HPDE6-E6E7 (cell line): Measurements from ENCODE around the gene STK38.
"Not testable (repeated sequence)": the region's sequence is repeated elsewhere in the genome, so short reads cannot be mapped to it uniquely, and the experiment has no call there.

Experiments
- DNase-seq: peaks from one replicate; pipeline ENCODE4 v3.0.0; 2011; ENCODE audit warnings: missing footprints; ENCODE audit errors: extremely low spot score

The STK38 gene

DNA sequence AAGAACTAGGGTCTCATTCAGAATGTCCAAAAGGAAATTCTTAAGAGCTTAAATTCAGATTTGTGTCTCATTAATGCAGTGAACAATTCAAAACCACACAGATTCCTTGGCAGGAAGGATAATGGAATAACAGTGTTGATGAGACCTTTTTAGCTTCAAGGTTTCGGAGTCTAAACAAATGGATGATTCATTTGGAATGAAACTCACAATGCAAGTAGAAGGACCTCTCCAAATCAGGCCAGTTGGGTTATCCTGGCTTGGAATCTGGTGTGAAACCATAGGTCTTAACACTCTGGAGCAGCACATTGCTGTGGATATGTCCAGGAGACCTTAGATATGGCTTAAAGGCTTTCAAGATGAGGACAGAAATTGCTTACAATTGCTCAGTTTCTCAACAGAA lies 59.6 kb downstream of the STK38 start:
- DNase-seq: no peak

DNA sequence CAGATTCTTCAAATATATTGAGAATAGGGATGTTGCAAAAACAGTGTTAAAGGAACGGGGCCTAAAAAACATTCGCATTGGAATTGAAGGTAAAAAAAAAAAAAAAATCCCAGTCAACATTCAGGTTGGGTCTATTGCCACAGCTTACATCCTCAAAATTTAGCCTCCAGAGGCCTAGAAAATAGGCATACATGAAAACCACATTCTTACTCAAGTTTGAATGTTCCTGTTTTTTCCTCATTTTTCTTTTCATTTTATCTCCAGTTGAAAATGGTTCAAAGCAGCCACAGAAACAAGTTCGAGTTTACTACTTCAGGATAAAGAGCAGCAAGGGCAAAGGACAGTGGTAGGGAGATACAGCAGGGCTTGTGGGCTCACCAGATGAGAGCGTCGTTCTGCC lies 62.5 kb downstream of the STK38 start:
- no peak for DNase-seq

DNA sequence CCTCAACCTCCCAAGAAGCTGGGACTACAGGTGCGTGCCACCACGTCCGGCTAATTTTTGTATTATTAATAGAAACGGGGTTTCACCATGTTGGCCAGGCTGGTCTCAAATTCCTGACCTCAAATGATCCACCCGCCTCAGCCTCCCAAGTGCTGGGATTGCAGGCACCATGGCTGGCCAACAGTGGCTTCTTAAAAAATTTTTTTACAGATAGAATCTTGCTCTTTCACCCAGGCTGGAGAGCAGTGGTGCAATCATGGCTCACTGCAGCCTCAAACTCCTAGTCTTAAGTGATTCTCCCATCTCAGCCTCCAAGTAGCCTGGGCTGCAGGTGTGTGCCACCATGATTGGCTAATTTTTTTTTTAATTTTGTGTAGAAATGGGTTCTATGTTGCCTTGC lies 64.0 kb downstream of the STK38 start:
- DNase-seq: not testable (repeated sequence)

DNA sequence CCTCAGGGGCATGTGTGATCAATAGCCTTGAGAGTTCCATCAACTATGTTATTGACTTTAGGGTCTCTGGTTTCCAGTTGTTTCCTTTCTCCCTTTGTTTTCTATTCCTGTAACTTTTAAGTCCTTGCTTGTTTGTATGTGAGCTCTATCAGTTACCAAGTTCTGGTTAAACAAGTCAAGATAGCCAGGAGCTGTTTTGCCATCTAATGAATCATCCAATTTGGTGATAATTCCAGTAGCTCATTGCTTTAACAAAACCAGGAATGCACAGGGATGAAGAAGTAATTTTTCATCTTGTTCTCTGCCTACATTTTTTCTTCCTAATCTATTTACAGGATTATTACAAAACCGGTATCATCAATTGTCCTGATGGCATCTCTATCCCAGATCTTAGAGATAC lies 68.0 kb downstream of the STK38 start:
- DNase-seq: no peak

DNA sequence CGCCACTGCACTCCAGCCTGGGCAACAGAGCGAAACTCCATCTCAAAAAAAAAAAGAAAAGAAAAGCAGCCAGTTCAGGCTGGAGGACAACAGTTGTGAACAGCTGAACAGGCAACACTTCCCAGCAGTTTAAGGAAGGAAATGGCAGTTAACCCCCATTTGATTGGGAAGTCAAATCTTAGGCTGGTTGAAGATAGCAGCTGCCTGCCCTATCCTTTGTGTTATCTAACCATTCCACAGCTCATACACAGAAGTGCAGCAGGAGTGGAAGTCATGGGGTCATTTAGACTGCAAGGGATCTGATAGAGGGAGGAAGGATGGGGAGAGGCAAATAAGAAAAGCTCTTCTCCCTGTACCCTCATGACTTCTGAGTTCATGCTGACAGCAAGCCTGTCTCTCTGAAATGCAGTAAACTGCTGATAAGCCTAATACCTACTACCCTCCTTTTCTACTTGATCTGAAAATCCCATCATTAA lies 69.2 kb downstream of the STK38 start:
- no peak for DNase-seq

DNA sequence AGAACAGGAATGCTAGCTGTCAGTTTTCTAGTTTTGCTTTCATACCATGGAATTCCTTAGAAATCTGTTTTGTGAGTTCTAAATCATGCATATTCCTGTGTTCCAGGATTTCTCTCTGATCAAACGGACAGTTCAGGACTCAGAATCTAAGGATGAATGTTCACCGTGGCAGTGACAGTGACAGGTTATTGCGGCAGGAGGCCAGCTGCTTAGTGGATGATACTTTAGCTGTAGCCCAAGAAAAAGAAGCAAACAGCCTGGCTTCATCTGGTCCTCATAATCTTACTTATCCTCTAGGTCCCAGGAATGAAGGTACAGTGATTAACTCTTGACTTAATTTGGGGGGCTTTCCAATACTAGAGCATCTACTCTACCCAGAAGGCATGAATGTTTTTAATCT lies 77.3 kb downstream of the STK38 start:
- DNase-seq: no peak

DNA sequence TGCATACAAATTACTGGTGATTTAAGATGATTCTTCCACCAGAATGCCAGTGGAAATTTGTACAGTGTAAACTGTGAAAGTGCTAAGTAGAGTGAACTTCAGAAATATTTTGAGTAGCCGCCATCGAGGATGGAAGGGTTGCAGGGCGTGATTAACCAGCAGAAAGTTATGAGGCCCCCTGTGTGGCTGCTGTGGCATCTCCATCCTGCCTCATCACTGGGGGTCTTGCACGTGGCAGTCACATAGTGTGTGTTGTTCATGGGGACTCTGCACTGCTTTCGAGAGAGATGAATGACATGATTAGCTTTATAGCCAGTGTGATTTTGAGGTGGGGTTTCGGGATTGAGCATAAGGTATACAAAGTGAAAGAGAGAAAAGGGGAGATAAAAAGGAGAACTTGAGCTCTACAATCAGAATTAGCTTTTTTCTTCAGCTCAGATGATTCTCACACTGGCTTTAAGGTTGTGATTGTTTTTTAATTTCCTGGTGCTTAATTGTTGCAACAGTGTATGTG lies 78.1 kb downstream of the STK38 start:
- DNase-seq: no peak

DNA sequence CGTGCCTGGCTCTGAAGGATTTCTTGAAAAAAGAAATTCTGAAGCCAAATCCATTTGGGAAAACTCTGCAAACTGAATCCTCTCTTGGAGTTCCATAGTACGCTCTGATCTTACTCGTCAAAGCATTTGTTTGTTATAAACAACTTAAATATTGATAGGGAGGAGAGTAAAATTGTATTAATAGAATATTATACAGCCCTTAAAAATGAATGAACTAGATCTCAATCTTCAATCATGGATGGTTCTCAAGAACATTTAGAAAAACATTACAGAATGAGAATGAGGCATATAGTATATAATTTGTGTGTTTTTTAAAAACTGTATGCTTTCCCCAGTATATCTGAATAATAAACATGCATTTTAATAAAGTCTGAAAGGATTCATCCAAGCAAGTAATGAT lies 79.7 kb downstream of the STK38 start:
- DNase-seq: no peak

DNA sequence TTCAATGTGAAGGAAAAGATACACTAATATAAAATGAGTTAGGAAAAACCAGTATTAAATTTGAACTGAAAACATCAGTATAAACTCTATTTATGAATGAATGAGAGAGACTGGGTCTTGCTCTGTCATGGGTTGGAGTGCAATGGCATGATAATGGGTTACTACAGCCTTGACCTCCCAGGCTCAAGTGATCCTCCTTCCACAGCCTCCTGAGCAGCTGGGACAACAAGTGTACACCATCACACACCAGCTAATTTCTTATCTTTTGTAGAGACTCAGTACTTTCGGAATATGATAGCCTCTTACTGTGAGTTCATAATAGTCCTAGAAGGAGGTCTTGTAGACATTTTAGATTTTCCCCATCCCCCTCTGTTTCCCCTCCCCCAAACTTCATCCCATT lies 83.0 kb downstream of the STK38 start:
- DNase-seq: no peak

DNA sequence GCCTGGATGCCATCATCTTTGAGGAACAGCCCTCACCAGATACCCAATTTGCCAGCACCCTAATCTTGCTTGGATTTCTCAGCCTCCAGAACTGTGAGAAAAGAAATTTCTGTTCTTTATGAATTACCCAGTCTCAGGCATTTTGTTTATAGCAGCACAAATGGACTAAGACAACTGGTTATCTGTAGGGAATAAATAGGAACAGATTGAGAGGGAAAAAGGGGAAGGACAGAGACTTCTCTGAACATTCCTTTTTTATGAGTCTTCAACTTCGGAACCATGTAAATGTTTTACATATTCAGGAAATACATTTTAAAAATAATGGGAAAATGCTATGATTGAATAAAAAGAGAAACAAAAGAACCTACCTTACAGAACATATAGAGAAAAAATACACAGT lies 83.6 kb downstream of the STK38 start:
- DNase-seq: no peak

DNA sequence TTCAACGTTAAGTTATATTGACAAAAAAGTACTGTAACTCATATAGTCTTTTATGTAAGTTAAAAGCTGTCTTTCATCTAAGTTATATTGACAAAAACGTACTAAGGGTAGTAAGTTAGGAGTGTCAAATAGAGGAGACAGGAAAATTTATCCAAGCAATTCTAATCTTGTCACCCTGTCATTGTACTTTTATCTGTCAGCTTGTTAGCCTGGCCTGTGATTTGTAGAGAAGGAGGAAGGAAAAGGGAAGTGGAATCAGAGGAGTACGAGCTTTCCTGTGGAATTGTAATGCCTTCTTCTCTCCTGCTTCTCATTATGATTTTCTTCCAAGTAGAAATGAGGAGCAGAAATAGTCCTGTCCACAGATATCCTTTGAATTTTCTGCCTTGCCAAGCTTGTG lies 85.6 kb downstream of the STK38 start:
- no peak for DNase-seq

DNA sequence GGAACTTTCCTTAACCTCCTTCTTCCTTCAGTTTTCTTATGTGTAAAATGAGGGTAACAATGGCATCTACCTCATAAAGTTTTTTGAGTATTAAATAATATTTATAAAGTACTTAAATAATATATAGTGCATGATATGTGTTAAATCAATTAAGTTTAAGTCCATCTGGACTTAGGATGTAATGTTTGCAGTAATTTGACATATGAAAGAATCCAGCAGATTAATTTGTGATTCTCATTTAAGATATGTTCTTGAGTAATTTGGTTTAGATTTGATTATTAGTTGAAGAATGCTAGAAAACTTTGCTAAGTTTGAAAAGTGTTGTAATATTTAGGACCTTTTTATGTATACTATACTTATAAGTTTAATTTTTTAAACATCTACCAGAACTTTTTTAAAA lies 86.4 kb downstream of the STK38 start:
- DNase-seq: no peak

DNA sequence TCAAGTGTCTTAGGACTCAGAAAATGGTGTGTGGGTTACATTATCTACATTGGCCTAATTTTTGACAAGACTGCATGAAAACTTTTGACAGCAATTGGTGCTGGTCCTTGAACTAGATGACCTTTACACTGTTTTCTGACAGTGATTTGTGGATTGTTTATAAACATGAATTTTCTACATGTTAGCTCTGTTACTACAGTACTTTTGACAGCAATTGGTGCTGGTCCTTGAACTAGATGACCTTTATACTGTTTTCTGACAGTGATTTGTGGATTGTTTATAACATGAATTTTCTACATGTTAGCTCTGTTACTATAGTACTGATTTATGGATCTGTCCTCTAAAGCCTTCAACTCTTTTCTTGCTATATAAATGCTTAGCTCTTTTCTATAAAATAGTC lies 87.8 kb downstream of the STK38 start:
- DNase-seq: no peak

DNA sequence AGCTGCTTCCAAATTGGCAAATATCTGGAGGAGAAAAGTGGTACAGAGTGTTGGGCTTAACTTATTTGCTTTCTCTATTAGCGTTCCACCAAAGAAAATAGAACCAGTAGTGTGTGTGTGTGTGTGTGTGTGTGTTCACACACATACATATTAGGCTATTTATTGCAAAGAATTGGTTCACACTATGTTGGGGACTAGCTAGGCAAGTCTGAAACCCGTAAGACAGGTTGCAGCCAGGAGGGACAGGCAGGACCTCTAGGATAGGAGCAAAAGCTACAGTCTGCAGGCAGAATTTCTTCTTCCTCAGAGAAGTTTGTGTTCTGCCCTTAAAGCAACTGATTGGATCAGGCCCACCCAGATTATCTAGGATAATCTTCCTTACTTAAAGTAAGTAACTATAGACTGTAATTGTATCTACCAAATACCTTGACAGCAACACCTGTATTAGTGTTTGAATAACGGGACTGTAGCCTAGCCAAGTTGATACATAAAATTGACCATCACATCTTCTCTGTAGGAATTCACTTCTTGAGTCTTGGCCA lies 91.7 kb downstream of the STK38 start:
- DNase-seq: no peak

DNA sequence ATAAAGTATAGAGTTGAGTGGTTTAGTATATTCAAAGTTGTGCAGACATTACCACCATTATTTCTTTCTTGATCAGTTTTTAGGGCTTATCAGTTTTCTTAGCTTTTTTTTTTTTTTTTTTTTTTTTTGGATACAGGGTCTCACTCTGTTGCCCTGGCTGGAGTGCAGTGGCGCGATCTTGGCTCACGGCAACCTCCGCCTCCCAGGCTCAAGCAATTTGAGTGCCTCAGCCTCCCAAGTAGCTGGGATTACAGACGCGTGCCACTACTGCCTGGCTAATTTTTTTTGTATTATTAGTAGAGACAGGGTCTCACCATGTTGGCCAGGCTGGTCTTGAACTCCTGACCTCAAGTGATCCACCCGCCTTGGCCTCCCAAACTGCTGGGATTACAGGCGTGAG lies 94.4 kb downstream of the STK38 start:
- not testable (repeated sequence) for DNase-seq

DNA sequence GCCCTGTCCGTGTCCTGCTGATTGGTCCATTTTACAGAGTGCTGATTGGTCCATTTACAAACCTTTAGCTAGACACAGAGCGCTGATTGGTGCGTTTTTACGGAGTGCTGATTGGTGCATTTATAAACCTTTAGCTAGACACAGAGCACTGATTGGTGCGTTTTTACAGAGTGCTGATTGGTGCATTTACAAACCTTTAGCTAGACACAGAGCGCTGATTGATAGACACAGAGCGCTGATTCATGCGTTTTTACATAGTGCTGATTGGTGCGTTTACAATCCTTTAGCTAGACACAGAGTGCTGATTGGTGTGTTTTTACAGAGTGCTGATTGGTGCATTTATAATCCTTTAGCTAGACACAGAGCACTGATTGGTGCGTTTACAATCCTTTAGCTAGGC lies 98.1 kb downstream of the STK38 start:
- not testable (repeated sequence) for DNase-seq

DNA sequence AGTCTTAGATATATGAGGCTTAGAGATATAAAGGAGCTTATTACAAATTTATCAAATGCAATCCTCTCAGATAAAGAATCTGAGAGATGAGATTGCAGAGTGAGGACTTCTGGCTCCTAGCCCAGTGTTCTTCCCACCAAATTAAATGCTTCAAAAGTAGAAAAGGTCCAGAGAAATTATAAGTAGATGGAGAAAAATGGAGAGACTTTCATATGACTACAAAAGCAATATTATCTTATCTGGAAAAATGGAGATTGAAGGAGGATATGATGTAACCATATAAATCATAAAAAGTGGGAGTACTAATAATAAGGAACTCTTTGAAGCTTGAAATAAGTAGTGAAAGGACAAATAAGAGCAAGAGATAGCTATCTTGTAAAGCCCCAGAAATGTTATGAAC lies 101.7 kb downstream of the STK38 start:
- no peak for DNase-seq

DNA sequence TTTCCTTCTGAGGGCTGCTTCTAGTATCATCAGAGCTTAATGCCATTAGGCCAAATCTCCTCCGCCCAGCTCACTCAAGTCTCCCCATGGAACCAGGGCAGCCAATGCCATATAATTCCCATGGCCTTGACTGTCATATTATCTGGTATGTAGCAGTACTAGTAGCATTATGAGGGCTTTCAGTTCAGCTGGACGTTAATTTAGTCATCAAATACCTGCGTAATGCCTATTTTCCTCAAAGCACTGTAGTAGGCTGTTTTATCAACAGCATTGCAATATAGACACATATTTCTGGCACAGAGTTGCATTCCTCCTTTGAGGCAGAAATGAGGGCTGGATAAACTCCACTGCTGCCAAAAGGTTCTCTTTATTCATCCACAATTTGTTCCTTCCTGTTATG lies 102.8 kb downstream of the STK38 start:
- no peak for DNase-seq
